A549 (cell line): ENCODE results near the gene CKLF.

Source experiments
- BHLHE40 ChIP-seq: IDR thresholded peaks from 2 replicates; pipeline ENCODE4 v1.6.1; 2012; ENCODE audit warnings: low read depth, low read length, inconsistent platforms
- EP300 ChIP-seq, 2 experiments: fragments of >200 bp; sonication (Bioruptor Twin); formaldehyde crosslinking; IDR thresholded peaks; 2 replicates in 1 of 2; 3 replicates in 1 of 2; pipeline ENCODE4 v1.6.1; 2016 to 2017
- FOSL2 ChIP-seq, 2 experiments: fragments of 450-650 bp in 1 of 2; fragments of >200 bp in 1 of 2; sonication (Bioruptor Twin) in 1 of 2; formaldehyde crosslinking; IDR thresholded peaks; 2 replicates each; pipeline versions ENCODE4 v1.5.0 to v1.6.1; 2016 to 2020; ENCODE audit warnings: mild to moderate bottlenecking in 1 of 2, moderate library complexity in 1 of 2
- HDAC2 ChIP-seq: fragments of 200-600 bp; sonication (generic); IDR thresholded peaks from 2 replicates; pipeline ENCODE4 v1.6.1; 2016
- HOXB5 ChIP-seq: fragments of 250-450 bp; sonication (Bioruptor Pico); IDR thresholded peaks from 2 replicates; pipeline ENCODE4 v1.5.0; 2020; ENCODE audit warnings: mild to moderate bottlenecking, moderate library complexity
- JUN ChIP-seq, 2 experiments: fragments of >200 bp; sonication (Bioruptor Twin); formaldehyde crosslinking; IDR thresholded peaks; 2 replicates in 1 of 2; 3 replicates in 1 of 2; pipeline ENCODE4 v1.6.1; 2016 to 2017
- KDM1A ChIP-seq: fragments of 200-600 bp; sonication (generic); IDR thresholded peaks from 2 replicates; pipeline ENCODE4 v1.6.1; 2016; ENCODE audit warnings: low read depth, mild to moderate bottlenecking
- PHF8 ChIP-seq: fragments of 200-600 bp; sonication (generic); IDR thresholded peaks from 2 replicates; pipeline ENCODE4 v1.6.1; 2016; ENCODE audit warnings: low read depth, mild to moderate bottlenecking, antibody characterized with exemption, moderate library complexity, borderline replicate concordance
- POLR2A ChIP-seq: IDR thresholded peaks from 2 replicates; pipeline ENCODE4 v1.6.1; 2012; ENCODE audit warnings: mild to moderate bottlenecking, low read length
- REST ChIP-seq: fragments of 200-600 bp; sonication (generic); IDR thresholded peaks from 2 replicates; pipeline ENCODE4 v1.6.1; 2016; ENCODE audit warnings: antibody characterized with exemption, mild to moderate bottlenecking, moderate library complexity
- TP53 ChIP-seq: fragments of 250-450 bp; sonication (Bioruptor Pico); IDR thresholded peaks from 2 replicates; pipeline ENCODE4 v1.5.0; 2021; ENCODE audit warnings: mild to moderate bottlenecking, moderate library complexity
- ZSCAN20 ChIP-seq: fragments of 250-450 bp; sonication (Bioruptor Pico); IDR thresholded peaks from 2 replicates; pipeline ENCODE4 v1.8.0; 2022; ENCODE audit warnings: mild to moderate bottlenecking, moderate library complexity
- TF ChIP-seq, protein P1 (sequence below): fragments of >200 bp; sonication (Bioruptor Twin); formaldehyde crosslinking; IDR thresholded peaks from 3 replicates; pipeline ENCODE4 v1.5.1; 2016
- TF ChIP-seq, protein P2 (sequence below): fragments of 450-650 bp; IDR thresholded peaks from 2 replicates; pipeline ENCODE4 v1.6.1; 2014; ENCODE audit warnings: antibody characterized with exemption

- TF ChIP-seq FOSL2 (IDR thresholded peaks at IDR 0.05) (no peak), FOSL2 (CRISPR knock-in tag; IDR thresholded peaks at IDR 0.05) (no peak), POLR2A (no peak), EP300 (IDR thresholded peaks at IDR 0.05) (no peak), HOXB5 (CRISPR knock-in tag) (no peak), PHF8 (no peak), BHLHE40 (no peak), ZSCAN20 (CRISPR knock-in tag) (no peak), JUN (IDR thresholded peaks at IDR 0.05) (no peak), REST (no peak), TP53 (CRISPR knock-in tag) (no peak), HDAC2 (no peak), KDM1A (no peak)
- TF ChIP-seq, protein P1, sequence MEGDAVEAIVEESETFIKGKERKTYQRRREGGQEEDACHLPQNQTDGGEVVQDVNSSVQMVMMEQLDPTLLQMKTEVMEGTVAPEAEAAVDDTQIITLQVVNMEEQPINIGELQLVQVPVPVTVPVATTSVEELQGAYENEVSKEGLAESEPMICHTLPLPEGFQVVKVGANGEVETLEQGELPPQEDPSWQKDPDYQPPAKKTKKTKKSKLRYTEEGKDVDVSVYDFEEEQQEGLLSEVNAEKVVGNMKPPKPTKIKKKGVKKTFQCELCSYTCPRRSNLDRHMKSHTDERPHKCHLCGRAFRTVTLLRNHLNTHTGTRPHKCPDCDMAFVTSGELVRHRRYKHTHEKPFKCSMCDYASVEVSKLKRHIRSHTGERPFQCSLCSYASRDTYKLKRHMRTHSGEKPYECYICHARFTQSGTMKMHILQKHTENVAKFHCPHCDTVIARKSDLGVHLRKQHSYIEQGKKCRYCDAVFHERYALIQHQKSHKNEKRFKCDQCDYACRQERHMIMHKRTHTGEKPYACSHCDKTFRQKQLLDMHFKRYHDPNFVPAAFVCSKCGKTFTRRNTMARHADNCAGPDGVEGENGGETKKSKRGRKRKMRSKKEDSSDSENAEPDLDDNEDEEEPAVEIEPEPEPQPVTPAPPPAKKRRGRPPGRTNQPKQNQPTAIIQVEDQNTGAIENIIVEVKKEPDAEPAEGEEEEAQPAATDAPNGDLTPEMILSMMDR: no peak
- TF ChIP-seq, protein P2, sequence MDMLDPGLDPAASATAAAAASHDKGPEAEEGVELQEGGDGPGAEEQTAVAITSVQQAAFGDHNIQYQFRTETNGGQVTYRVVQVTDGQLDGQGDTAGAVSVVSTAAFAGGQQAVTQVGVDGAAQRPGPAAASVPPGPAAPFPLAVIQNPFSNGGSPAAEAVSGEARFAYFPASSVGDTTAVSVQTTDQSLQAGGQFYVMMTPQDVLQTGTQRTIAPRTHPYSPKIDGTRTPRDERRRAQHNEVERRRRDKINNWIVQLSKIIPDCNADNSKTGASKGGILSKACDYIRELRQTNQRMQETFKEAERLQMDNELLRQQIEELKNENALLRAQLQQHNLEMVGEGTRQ: no peak
Measured at GRCh38 chr16:66587881-66588600, 35.7 kb downstream of the CKLF start.
